Measurements from ENCODE around the gene USP32. TPM values are rescaled to one million over a fixed set of nuclear protein-coding genes. Genes with fewer than 3 reads are reported as not detected.
"Not testable (repeated sequence)": the region's sequence is repeated elsewhere in the genome, so short reads cannot be mapped to it uniquely, and the experiment has no call there.

Gene USP32
- total RNA-seq, 1 experiment from 2014 or later: 31.4 TPM

DNA sequence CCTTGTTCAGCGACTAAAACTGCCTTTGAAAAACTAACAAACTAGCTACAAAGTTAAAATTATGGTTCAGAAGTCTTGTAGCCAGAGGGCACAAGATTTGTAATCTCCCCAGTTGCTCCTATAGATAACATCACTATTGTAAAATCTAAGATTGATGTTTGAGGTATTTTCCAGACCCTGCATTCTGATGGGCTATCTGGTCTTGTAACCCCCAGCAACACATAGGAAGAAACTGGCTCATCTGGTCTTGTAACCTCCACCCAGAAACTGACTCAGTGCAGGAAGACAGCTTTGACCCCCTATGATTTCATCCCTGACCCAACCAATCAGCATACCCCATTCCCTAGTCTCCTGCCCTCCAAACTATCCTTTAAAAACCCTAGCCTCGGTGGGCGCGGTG lies 18.1 kb upstream of the USP32 start:
- no peak for DNase-seq (ENCODE audit: low read depth)

DNA sequence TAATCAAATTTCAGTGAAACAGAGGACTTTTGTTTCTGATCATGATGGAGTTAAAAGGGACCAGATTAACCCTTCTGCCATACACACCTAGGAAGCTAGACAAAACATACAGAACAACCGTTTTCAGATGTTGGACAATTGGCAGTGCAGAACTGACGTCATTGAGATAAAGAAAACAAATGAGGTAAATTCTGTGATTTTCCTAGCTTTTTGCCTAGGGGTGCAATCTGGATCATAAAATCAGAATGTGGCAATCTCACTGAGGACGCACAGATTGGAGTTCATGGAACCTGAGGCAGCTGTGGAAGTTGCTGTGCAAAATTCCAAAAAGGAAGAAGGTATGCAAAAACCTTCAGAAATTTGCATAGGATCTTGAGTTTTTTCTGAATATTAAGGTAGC lies 15.0 kb upstream of the USP32 start:
- DNase-seq (ENCODE audit: low read depth): no peak

DNA sequence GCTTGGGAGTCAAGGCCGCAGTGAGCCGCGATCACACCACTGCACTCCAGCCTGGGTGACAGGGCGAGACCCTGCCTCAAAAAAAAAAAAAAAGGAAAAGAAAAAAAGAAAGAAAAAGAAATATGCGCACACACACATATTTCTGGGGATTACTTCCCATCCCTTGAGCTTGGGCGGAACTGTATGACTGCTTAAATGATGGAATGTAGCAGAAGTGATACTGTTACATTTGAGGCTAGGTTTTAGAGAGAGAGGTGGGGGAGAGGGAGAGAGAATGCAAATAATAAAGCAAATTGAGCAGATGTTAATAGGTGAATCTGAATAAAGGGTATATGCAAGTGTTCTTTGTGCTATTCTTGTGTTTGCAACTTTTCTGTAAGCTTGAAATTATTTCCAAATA lies 12.0 kb upstream of the USP32 start:
- no peak for DNase-seq (ENCODE audit: low read depth)

DNA sequence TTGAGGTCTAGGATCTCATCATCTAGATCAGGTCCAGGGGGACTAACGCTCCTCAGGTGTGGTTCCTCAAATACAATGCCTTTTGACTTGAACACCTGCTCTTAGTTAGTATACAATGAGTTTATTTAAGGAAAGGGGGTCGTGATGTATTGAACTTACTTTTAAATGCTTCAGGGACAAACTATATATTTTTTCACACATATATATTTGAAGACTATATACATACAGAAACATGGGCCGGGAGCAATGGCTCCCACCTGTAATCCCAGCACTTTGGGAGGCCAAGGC lies 11.5 kb upstream of the USP32 start:
- DNase-seq (ENCODE audit: low read depth): no peak

DNA sequence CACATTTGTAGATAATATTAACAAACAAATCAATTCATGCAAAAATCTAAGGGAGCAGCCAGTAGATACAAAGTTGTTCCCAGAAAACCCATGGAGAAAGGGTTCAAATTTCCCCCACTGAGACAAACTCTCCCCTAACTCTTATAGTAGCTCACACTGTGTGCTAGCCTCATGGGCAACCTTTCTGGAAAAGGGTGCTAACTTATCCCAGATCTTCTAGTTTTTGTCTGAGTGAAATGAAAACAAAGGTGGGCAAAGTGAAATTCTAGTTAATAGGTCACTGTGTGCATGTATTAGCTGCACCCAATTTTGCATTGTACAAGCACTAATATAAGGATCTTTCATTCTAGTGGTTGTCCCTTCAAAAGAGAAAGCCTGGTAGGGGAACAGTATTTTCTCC lies 9.9 kb upstream of the USP32 start:
- DNase-seq (ENCODE audit: low read depth): no peak

DNA sequence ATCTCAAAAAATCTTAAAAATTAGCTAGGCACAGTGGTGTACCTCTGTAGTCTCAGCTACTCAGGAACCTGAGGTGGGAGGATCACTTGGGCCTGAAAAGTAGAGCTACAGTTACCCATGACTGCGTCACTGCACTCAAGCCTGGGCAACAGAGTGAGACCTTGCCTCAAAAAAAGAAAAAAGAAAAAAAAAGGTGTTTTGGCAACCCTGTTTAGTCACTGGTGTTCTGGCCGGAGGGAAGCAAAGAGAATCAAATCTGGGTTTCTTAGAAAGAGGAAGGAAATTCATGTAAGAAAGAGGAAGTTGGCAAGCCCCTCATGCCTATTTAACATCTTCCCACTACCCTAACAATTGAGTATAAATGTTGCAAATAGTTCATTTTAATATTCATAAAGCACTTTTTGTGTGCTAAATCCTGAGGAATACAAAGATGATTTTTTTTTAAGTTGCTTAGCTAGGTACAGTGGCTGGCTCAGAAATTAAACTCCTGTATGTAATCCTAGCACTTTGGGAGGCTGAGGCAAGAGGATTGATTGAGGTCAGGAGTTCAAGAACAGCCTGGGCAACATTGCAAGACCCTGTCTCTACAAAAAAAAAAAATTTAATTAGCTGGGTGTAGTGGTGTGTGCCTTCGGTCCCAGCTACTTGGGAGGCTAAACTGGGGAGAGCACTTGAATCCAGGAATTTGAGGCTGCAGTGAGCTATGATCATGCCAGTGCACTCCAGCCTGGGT lies 6.5 kb upstream of the USP32 start:
- no peak for DNase-seq (ENCODE audit: low read depth)

DNA sequence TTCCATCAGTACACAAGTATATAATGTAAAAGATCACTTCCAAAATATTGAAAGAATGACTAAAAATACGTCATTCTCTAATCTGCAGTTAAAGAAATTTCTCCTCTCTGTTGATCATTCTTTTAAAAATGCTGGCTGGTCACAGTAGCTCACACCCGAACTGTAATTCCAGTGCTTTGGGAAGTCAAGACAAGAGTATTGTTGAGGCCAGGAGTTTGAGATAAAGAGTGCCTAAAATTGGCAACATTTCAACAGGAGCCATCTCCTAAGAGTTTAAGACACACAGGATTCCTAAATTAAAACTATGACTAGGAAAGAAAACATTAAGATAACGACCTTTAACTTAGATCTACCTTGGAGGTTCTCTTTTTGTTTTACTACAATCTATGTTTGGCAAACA lies 4.5 kb upstream of the USP32 start:
- DNase-seq (ENCODE audit: low read depth): no peak

DNA sequence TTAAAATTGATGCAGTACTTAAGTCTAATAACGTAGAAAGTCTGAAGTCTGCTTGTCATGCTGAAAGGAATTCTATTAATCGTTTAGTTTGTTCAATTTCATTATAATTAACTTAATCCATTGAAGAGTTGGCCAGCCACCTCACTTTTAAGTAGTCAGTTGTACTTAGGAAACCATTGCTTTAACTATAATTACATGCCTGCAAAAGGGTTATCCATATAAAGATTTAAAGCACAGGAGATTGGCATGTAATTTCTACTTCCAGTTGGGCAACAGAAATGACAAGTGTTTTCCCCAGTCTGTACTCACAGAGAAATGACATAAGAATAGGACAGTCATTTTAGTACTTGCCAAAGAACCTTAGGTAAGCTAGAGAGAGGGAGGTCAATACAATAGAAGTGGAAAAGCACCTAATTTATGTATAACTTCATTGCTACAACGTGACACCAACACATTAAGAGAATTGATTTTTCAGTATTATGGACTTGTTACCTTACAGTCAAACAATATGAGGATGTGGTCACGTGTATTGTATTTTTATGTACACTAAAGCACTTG lies 3.7 kb upstream of the USP32 start:
- no peak for DNase-seq (ENCODE audit: low read depth)

DNA sequence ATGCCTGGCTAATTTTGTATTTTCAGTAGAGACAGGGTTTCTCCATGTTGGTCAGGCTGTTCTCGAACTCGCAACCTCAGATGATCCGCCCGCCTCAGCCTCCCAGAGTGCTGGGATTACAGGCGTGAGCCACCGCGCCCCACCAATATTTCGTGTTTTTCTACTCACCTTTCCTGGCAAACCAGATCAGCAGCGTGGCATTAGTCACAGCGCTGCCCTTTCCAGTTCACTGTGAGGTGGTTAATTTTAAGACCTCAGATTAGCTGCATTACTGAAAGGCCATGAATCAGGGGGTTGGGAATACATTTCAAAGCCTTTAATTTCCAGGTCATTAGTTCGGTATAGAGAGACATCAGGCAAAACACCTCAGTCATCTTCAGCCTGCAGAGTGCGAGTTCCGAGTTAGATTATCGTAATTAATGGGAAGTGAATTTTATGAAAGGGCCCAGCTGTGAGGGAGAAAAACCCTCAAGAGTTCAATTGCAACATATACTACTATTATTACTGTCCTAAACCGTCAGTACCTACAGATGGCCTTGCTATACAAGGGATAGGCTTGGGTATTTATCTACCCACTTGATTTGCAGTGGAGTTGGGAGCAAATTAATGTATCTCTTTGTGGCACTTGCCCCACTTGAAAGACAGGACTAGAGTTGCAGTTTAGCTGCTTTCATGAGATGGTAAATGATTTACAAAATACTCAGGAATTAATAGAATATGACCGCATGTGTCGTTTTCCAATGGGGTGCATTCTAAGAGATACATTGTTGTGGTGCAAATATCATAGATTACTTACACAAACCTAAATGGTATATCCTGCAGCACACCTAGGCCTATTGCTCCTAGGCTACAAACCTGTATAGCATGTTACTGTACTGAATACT lies 2.1 kb upstream of the USP32 start:
- no peak for DNase-seq (ENCODE audit: low read depth)

DNA sequence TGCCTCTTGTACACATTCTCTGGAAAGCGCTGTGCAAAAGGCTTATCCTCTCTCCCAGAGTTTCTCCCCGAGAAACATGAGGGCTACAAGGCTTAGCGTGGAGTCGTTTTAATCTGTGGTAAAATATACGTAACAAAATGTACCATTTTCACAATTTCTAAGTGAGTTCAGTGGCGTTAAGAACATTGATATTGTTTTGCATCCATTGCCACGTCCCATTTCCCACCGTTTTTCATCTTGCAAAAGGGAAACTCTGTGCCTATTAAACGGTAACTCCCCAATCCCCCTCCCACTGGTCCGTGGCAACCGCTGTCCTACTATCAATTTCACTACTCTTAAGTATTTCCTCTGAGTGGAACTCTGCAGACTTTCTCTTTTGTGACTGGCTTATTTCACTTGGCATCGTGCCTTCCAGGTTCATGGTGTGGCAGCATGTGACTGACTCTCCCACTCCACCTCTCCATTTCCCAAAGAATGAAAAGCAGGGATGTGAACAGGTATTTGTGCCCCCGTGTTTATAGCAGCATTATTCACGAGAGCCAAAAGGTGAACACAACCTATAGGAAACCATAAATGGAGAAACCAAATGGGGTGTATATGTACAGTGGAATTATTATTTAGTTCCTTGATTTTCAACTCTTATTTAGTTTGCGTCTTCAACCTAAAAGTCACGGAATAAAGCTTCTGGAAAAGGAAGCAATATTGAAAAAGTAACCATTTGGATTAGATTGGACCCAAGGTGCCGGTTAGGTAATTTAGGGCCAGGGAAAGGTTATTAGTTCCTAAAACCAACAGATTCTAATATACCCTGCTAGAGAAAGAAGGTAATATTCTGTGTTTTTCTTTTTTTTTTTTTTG lies 1.1 kb upstream of the USP32 start:
- DNase-seq (ENCODE audit: low read depth): peak; percentile 78

DNA sequence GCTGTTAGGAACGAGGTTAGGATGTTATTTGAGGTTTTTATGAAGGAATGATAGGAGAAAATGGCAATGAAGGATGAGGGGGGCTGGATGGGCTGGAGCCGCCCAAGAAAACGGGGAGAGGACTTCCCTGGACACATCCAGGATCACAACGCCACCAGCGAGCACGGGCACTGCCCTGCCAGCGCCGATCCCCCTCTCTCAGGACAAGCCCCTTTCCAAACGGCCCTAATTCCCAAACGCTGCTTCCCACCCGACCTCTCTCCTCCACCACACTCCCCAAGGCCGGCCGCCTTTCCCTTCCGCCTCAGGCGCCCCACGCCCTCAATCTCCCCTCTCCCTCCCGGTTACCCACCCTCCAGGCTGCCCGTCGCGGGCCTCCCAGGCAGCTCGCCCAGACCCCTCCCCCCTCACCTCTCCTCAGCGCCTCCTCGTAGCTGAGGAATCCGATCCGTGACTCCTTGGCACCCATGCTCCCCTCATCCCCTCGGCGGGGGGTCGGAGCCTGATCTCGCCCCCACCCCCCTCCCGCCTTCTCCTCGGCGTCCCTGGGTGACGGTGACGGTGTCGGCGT lies 377 bp downstream of the USP32 start:
- no peak for DNase-seq (ENCODE audit: low read depth)

DNA sequence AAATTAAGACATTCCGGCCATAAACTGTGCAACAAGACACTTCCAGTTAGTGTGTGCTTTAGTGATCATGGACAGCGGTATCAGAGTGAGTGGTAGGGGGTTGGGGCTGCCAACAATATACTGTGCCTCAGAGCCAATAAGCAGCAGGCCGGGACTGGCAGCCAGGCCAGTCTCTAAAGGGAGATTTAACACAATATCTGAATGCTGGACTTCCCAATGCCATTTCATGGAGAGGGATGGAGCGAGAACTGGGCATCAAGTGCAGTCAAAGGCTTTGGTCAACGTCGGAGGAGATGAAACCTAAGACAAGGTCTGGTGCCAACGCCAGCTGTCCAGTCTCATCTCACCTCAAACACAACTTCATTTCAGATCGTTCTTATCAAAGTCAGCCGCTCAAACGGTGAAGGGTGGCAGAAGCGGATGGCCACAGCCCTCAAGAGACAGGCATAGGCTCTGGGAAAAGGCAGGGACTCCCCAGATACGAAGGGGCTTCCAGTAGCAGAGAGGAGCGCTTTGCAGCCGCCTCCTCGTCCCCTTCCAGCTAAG lies 935 bp downstream of the USP32 start:
- DNase-seq (ENCODE audit: low read depth): peak; percentile 55

DNA sequence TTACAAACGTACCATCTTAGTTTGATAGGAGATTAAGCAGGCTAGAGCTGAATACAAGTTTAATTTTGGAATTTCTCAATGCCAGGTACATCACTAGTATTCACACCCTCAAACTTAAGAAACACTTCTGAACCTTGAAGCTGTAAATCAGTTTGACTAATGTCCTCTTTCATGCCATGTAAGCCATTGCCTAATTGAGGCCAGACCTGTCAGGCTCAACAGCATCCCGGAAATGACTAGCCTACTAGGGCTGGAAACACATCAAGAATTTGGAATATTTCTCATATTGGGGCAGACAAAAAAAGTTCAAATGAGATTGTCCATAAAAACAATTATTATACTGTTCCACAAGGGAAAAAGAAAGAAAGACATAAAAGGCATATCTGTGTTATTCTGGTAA lies 1.7 kb downstream of the USP32 start:
- DNase-seq (ENCODE audit: low read depth): peak; percentile 74

DNA sequence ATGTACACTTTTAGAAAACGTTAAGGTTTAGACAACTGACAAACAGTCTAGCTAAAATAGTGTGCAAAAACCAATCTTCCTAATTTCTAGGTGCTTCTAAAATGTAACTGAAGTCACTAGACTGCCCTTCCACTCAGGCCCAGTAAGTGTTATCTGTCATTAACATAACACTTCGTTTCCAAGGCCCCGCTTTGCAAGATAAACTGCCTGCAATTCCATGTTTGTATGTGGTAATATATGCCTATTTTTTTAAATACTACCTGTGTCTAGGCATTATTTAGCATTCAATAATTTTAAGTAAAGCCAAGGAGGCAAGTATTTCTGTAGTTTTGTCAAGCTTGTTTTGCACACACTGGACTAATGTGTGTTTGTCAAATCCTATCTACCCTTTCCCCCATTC lies 3.2 kb downstream of the USP32 start:
- no peak for DNase-seq (ENCODE audit: low read depth)

DNA sequence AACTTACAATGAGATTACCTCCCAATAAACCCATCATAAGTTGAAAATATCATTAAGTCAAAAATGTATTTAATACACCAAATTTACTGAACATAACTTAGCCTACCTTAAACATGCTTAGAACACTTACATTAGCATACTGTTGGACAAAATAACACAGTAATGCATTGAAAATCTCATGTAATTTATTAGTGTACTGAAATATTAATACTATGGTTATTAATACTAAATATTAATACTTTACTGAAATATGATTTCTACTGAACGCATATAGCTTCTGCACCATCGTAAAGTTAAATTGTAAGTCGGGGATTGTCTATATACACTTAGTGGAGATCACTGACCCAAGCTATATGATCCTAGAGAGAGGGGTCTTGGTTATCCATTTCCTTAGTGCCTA lies 4.3 kb downstream of the USP32 start:
- DNase-seq (ENCODE audit: low read depth): no peak

DNA sequence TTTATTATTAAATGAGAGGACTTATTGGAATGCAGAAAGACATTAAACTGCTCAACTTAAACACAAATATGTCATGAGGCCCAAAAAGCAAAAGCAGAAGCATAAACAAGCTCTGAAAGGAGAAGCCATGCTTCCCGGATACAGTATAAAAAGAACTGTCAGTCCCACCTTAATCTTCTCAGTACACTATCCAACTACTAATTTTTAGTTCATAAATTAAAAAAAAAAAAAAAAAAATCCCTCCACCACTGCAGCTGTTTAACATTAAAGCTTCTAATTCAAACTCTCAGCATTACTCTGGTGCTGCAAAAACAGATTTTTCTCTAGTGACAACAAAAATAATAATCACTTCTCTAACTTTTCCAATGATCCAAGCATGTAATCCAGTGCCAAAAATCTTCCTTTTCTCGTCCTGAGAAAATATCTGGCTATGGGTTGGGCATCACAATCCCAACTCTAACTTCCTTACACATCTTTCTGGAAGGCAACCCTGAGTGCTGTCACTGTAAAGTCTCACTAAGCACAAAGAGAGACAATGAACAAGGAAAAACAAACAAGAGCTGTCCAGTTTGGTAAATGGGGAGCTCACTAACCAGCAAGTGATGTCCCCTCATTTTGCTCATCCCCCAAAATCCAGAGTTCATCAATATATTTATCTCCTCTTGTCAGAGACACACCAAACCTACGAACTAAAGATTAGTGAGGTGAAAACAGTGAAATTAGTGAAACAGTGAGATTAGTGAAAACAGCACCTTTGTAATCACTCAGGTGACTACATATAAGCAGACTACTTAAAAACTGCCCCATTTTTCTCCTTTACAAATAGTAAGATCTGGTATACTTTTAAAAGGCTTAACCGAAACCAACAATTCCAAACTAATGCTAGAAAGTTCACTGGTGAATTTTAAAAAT lies 5.5 kb downstream of the USP32 start:
- no peak for DNase-seq (ENCODE audit: low read depth)

DNA sequence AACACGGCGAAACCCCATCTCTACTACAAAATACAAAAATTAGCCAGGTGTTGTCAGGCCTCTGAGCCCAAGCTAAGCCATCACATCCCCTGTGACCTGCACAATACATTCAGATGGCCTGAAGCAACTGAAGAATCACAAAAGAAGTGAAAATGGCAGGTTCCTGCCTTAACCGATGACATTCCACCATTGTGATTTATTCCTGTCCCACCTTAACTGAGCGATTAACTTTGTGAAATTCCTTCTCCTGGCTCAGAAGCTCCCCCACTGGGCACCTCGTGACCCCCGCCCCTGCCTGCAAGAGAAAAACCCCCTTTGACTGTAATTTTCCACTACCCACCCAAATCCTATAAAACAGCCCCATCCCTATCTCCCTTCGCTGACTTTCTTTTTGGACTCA lies 7.0 kb downstream of the USP32 start:
- DNase-seq (ENCODE audit: low read depth): not testable (repeated sequence)

DNA sequence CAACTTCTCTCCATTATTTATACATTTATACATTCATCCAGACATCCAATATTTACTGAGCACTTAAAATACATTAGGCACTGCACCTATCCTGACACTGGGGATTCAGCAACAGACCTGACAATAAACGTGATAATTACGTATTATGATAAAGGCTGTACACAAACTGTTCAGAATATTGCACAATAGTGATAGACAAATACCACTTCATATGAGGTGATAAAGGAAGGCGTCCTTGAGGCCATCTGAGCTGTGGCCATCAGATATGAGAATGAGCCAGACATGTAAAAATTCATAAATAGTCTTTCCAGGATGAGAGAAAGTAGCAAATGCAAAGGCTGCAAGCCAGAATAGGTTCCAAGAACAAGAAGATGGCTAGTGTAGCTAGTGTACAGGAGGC lies 8.6 kb downstream of the USP32 start:
- no peak for DNase-seq (ENCODE audit: low read depth)

DNA sequence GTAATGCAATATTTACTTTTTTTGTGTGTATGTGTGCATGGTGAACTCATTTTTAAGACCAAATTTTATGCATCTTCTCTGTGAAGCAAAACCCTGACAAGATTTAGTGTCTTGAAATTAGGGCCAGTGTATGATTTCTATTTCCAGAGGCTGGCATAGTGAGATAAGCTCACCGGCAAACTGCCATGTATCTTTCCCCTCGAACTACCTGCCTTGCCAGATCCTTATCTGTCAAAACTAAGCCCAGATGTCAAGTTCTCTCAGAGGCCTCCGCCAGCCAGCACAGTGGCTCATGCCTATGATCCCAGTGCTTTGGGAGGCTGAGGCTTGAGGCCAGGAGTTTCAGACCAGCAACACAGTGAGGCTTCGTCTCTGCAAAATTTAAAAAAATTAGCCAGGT lies 10.0 kb downstream of the USP32 start:
- no peak for DNase-seq (ENCODE audit: low read depth)

DNA sequence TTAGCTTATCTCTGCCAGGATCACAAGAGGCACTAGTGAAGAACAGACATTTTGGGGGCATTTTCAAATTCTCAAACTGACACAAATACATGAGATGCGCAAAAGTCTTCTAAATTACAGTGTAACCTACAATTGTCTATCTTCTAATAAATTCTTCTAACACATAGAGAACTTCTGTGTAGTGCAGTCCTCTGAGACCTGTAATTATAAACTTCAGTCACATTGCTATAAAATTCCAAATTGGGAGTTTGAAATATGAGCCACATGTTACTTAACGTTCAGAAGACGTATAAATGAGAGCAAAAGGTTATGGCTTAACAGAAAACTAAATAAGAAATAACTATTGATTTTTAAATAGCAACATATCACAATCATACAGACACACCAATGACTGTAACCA lies 12.5 kb downstream of the USP32 start:
- not testable (repeated sequence) for DNase-seq (ENCODE audit: low read depth)

DNA sequence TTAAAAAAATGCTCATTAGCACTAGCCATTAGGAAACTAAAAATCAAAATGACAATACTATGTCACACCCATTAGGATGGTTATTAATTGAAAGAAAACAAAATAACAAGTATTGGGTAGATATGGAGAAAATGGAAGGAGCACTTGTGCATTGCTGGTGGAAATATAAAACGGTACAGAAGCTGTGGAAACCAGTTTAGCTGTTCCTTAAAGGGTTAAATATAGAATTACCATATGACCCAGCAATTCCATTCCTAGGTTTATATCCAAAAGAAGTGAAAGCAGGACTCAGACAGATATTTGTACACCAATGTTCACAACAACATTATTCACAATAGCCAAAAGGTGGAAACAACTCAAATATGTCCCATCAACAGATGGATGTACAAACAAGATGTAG lies 13.7 kb downstream of the USP32 start:
- not testable (repeated sequence) for DNase-seq (ENCODE audit: low read depth)

All from M059J (cell line).